Bone marrow (tissue), 2 donors: ENCODE measurements around the gene DGKH.

ENCODE experiments used
- DNase-seq, 2 donors: peaks; one replicate each; lab custom pipeline; 2025; lab: John Stamatoyannopoulos, UW

The DGKH gene

GRCh38 chr13:42048342-42048683 lies at the start of gene DGKH:
Gene DGKH (plus strand): TSS chr13:42048648. CDS start chr13:42048774, 126 bp downstream.
- DNase-seq, result no peak

- DNase-seq, result no peak
These were observed 47.6 kb upstream of the DGKH start for GRCh38 chr13:42000846-42001245.

DNA sequence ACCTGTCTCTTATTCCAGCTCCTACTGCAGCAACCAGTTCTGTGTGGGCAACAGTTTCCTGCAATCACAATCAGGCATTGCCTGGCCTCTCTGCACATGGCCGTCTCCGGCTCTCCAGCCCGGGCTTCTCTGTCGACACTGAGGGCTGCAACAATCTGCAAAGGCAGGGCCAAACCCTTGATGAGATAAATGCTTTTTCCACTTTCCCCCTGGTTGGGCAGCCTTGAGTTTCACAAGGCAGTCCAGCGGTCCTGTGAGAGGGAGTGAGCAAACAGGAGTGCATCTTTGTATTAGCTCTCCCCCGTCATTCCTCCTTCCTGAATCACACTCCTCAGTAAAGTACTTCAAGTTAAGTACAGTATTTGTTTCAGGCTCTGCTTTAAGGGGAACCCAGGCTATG lies 46.9 kb upstream of the DGKH start:
- no peak for DNase-seq

GRCh38 chr13:42002066-42002465 lies 46.4 kb upstream of the DGKH start:
- no peak for DNase-seq

DNA sequence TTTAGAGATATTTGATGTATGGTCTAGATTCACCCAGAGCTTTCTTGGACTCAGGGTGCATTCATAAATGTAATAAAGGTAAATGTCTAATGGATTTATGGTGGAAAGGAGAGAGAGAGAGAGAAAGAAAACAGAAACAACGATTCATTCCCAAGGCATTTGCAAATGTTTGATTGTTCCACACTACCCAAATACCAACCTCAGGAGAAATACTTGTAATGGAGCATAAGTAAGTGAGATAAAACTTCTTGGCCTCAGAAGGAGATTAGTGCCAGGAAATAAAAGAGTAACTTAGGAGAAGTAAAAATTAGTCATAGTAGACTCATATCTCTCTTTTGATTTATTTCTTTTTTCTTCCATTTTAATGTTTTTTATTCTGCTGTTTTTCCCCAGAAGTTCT lies 40.6 kb upstream of the DGKH start:
- no peak for DNase-seq

- no peak for DNase-seq
These were observed 39.4 kb upstream of the DGKH start for GRCh38 chr13:42009057-42009456.

DNA sequence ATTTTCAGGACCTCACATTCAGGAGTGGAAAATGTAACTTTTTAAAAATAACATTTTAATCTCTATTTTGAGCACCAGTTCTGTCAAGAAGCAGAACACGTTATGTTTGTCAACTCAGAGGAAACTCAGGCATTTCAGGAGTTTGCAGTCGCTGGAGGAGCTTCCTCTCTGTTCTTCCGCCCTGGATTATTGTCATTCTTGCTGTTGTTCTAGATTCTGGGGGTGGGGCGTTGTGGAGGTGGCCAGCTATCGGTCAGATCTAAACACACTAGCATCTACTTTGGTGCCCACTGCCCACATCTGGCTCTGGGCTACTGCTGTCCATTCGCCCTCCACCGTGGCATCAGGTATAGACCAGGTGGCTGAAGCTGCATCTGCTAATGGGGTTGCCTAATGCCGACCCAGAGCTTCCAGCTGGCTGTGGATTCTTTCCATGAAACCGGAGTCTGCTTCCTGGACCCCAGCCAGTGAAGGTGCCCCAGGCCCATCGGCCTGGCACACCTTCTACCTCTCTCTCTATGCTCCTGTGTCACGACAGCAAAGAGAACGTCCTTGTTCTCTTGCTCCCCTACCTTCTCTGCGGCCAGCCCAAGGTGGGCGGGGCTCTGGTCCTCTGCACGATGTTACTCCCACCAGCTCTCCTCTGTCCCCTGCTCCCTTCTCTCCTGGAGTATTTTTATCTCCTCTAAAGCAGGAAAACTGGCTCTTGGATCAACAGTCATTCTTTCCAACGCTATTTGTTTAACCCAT lies 36.7 kb upstream of the DGKH start:
- no peak for DNase-seq

DNA sequence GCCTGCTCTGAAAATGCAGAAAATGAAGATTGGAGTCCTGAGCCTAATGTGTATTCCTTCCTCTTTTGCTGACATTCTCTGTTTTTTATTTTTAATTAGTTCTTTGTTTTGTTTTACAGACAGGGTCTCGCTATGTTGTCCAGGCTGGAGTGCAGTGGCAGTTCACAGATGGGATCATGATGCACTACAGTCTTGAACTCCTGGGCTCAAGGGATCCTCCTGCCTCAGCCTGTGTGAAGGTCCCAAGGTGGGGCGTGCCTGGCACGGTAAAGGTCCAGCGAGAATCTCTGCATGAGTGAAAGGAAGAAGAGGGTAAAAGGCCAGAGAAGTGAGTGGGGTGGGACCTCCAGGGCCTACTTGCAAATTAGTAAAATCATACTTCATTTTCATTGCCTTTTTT lies 34.3 kb upstream of the DGKH start:
- DNase-seq, result no peak

DNA sequence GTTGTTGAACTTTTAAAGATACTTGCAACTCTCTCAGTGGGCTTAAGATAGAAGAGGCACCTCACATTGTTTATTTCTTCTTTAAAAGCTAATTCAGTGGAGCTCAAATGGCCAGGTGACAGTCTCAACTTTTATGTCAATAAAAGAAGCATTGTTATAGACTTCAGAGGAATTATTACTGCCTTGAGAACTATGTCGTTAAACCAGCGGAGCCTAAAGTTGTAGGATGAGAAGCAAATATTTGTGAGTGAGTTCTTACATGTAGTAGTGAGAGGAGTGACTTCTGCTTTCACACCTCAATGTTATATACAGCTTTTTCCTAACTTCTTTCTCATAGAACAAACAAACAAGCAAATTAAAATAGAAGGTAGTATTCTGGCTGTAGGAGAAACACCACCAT lies 31.2 kb upstream of the DGKH start:
- DNase-seq, result no peak

GRCh38 chr13:42021851-42022250 lies 26.6 kb upstream of the DGKH start:
- no peak for DNase-seq

GRCh38 chr13:42022336-42022735 lies 26.1 kb upstream of the DGKH start:
- DNase-seq, result no peak

GRCh38 chr13:42022796-42023493 lies 25.5 kb upstream of the DGKH start:
- DNase-seq, result no peak

GRCh38 chr13:42027286-42027685 lies 21.2 kb upstream of the DGKH start:
- no peak for DNase-seq

DNA sequence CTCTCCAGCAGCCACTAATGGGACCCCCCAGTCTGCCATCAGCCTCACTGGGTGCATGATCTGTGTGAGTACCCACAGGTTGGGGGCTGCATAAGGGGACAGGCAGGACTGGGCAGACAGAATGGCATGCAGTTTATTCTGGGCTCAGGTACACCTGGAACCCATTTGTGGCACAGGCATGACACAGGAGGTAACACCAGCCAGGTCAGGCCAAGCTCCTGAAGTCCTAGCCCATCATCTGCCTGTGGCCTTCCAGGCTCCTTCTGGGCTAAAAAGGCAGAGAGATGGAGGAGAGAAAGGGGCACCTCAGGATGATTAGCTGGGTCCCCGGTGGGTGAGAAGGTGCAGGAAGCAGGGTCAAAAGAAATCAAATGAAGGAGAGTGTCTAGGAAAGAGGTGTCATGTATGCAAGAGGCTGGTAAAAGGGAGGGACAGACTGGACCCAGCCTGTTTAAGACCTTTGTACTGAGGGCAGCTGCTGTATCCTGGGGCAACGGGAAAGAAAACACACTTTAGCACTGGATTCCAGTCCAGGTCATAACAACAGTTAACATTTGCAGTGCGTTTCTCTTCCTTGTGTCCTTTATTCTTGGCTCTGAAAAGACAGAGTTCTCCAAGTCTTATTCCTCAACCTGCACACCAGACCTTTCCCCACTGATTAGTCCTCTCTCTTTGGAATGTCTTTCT lies 20.2 kb upstream of the DGKH start:
- no peak for DNase-seq

DNA sequence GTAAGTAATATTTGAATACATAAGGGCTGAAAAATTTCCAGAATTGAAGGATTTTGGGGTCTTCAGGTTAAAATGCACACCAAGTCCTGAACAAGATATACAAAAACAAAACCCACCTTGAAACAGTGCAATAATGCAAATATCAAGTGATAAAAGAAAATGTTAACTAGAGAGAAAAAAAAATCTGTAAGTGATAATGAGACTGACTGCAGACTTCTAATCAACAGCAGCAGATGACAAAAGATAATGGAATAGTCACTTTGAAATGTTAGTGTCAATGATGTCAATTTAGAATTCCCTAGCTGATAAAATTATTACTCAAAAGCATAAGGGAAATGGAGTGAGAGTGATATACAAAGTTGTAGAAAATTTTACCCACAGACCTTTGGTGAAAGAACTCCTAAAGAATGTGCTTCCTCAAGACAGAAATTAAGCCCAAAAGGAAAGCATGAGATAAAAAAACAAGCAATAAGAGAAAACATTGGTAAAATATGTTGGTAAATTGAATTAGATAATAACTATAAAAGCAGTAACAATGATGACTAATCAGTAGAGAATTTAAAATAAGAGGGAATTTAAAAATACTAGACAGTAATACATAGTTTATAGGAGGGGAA lies 12.4 kb upstream of the DGKH start:
- DNase-seq, result no peak

DNA sequence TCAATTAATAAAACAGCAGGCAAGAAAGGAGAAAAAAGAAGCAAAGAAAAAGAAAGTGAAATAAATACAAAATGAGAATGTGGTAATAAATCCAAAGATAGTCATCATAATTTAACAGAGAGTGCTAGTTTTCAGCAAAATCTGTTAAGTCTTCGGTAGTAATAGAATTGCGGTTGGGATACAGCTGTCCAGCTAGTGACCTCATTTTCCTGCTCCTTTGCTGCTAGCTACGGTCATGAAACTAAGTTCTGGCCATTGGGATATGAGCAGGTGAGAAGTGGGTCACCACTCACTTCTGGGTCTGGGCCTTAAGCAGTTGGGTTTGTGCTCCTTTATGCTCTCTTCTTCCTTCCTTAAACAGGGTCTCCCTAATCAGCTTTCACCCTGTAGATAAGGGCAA lies 11.7 kb upstream of the DGKH start:
- no peak for DNase-seq

- DNase-seq, result peak in 1 of 2 donors; percentile 6
These were observed 9.6 kb upstream of the DGKH start for GRCh38 chr13:42038661-42039456.

- DNase-seq, result peak in 1 of 2 donors; percentile 37
These were observed 8.9 kb upstream of the DGKH start for GRCh38 chr13:42039457-42039945.

- peak; percentile 49 to 90 for DNase-seq
These were observed 8.3 kb upstream of the DGKH start for GRCh38 chr13:42039946-42040729.

DNA sequence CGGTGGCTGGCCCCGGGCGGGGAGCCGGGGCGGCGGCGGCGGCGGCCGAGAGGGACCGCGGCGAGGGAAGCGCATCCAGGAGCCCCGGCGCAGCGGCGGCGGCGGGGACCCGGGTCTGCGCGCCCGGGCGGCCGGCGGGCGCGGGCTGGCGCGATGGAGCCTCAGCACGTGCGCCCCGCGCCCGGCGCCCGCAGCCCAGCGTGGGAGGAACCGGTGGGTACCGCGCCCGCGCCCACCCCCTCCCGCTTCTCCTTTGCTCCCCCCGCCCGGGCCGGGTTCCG lies 7.8 kb upstream of the DGKH start:
- DNase-seq, result no peak

GRCh38 chr13:42041011-42041683 lies 7.3 kb upstream of the DGKH start:
- peak in 1 of 2 donors; percentile 41 for DNase-seq
